ENCODE results near the gene BANF2. TPM values are rescaled to one million over a fixed set of nuclear protein-coding genes. Genes with fewer than 3 reads are reported as not detected.

The BANF2 gene
- total and polyA plus RNA-seq, 2 experiments from 2014 or later = not detected

DNA sequence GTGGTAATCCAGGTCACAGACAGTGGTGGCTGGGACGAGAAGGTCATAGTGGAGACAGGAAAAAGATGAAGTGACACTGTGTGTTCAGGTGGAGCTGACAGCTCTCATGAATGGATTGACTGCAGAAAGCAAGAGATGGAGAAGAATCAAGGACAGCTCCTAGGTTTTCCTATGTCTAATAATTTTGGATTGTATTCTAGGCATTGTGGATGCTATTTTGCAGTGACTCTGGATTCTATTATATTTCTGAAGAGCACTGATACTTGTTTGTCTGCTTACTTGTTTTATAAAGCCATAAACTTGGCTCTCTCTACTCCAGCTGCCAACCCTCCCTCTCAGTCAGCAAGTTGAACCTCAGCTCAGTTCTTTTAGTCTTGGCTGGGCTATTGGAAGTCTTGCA is 58.7 kb downstream of the BANF2 start:
- H3K4me1 ChIP-seq (ENCODE audit: insufficient read depth) = peaks cover 17% of the 10 kb centered on the region
- no peak overlapping the region for H3K4me3 ChIP-seq
- Mint-ChIP-seq H3K9me3 (peaks cover 31% of the 10 kb centered on the region), H3K27me3 (ENCODE audit: insufficient read depth, low read depth, poor library complexity) (peaks cover 11% of the 10 kb centered on the region), H3K4me3 (no peak overlapping the region), H3K36me3 (ENCODE audit: low read depth) (peaks cover 15% of the 10 kb centered on the region), H3K4me1 (peaks cover 17% of the 10 kb centered on the region), H3K27ac (no peak overlapping the region)
- no peaks in the 10 kb centered on the region for H3K9me2 ChIP-seq (ENCODE audit: insufficient read depth)
- no peak overlapping the region for H3K4me2 ChIP-seq
- H2AFZ ChIP-seq = no peak overlapping the region
- no peak overlapping the region for H3K27ac ChIP-seq (ENCODE audit: low read depth)
- no peaks in the 10 kb centered on the region for H3K27me3 ChIP-seq (ENCODE audit: insufficient read depth)
- TF ChIP-seq, protein P1, sequence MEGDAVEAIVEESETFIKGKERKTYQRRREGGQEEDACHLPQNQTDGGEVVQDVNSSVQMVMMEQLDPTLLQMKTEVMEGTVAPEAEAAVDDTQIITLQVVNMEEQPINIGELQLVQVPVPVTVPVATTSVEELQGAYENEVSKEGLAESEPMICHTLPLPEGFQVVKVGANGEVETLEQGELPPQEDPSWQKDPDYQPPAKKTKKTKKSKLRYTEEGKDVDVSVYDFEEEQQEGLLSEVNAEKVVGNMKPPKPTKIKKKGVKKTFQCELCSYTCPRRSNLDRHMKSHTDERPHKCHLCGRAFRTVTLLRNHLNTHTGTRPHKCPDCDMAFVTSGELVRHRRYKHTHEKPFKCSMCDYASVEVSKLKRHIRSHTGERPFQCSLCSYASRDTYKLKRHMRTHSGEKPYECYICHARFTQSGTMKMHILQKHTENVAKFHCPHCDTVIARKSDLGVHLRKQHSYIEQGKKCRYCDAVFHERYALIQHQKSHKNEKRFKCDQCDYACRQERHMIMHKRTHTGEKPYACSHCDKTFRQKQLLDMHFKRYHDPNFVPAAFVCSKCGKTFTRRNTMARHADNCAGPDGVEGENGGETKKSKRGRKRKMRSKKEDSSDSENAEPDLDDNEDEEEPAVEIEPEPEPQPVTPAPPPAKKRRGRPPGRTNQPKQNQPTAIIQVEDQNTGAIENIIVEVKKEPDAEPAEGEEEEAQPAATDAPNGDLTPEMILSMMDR (conservative IDR thresholded peaks at IDR 0.05; ENCODE audit: low read depth in 2 of 2) = no peak
- TF ChIP-seq JUNB (IDR thresholded peaks at IDR 0.05; ENCODE audit: unreplicated experiment) (no peak), NANOG (IDR thresholded peaks at IDR 0.05; ENCODE audit: borderline replicate concordance) (no peak), POLR2AphosphoS5 (IDR thresholded peaks at IDR 0.05; ENCODE audit: low read depth) (no peak), ZNF331 (CRISPR knock-in tag; IDR thresholded peaks at IDR 0.05; ENCODE audit: low read depth) (no peak), EZH2 (IDR thresholded peaks at IDR 0.05; ENCODE audit: low read depth, unreplicated experiment) (no peak), ZNF462 (CRISPR knock-in tag; IDR thresholded peaks at IDR 0.05) (no peak), REST (IDR thresholded peaks at IDR 0.05; ENCODE audit: unreplicated experiment) (no peak), STAT1 (IDR thresholded peaks at IDR 0.05; ENCODE audit: unreplicated experiment) (no peak), CREB1 (CRISPR knock-in tag; IDR thresholded peaks at IDR 0.05; ENCODE audit: low read depth) (no peak), ETS1 (IDR thresholded peaks at IDR 0.05) (no peak), ZNF114 (CRISPR knock-in tag; IDR thresholded peaks at IDR 0.05) (no peak), EZH2phosphoT487 (IDR thresholded peaks at IDR 0.05; ENCODE audit: unreplicated experiment) (no peak)
- H3K36me3 ChIP-seq (ENCODE audit: insufficient read depth) = no peaks in the 10 kb centered on the region
- ATAC-seq = no peak
- H3F3A ChIP-seq (replicated peaks; ENCODE audit: low read depth) = no peaks in the 10 kb centered on the region
- H3K79me2 ChIP-seq (replicated peaks; ENCODE audit: insufficient read depth) = no peaks in the 10 kb centered on the region
- no peak for DNase-seq (ENCODE audit: low spot score)
- no peaks in the 10 kb centered on the region for H4K20me1 ChIP-seq (replicated peaks; ENCODE audit: insufficient read depth)
